GM12878 (cell line): ENCODE data around the gene OPN4. TPM values are rescaled to one million over a fixed set of nuclear protein-coding genes. Genes with fewer than 3 reads are reported as not detected.

Experiments
- ATAC-seq: fragments of 200-7000 bp; cut with Tn5 transposase; 3 replicates; pipeline ENCODE4 v1.9.1; 2020; ENCODE audit warnings: mild to moderate bottlenecking, moderate library complexity
- BruUV-seq: library from RNA; stranded (reverse); fragments of 400-500 nt; replicated peaks from 2 replicates; lab custom pipeline; 2021; lab: Mats Ljungman, UMichigan
- CTCF ChIA-PET: fragments of 300-600 bp; sonication (Branson Sonifier 250); formaldehyde crosslinking; extraction: SDS; loops from one replicate; lab custom pipeline; 2021; ENCODE audit warnings: inconsistent platforms; lab: Yijun Ruan, JAX
- POLR2A ChIA-PET: fragments of 350-600 bp; formaldehyde crosslinking; extraction: SDS; loops from one replicate; lab custom pipeline; 2021; ENCODE audit warnings: inconsistent platforms; lab: Charles Lee
- RAD21 ChIA-PET: fragments of 300-600 bp; sonication (Branson Sonifier 250); formaldehyde crosslinking; loops from one replicate; lab custom pipeline; 2023; ENCODE audit warnings: antibody characterized with exemption; ENCODE audit not compliant: unreplicated experiment; lab: Charles Lee
- SMC1A ChIA-PET: fragments of 300-600 bp; sonication (Branson Sonifier 250); formaldehyde crosslinking; loops from one replicate; lab custom pipeline; 2023; ENCODE audit not compliant: unreplicated experiment, uncharacterized antibody; lab: Charles Lee
- DNase-seq: peaks from one replicate; pipeline ENCODE4 v3.0.0-alpha.2; 2011; ENCODE audit warnings: low read depth, low spot score
- FAIRE-seq: peaks from 3 replicates; lab custom pipeline; 2011; peaks lifted over from hg19 to GRCh38; lab: Jason Lieb, UNC
- H2AFZ ChIP-seq: 2 replicates; pipeline ENCODE4 v1.6.0; 2011; ENCODE audit warnings: low read depth, low read length, control low read depth; ENCODE audit not compliant: control insufficient read depth
- H3K27ac ChIP-seq: 2 replicates; pipeline ENCODE4 v1.5.1; 2011; ENCODE audit warnings: control low read depth; ENCODE audit not compliant: control insufficient read depth, insufficient read depth
- H3K27me3 ChIP-seq, 2 experiments: replicated peaks in 1 of 2; 2 replicates each; pipeline versions ENCODE4 v1.6.0 to v1.6.1; 2011; ENCODE audit warnings: low read length in 1 of 2; ENCODE audit not compliant: control insufficient read depth in 2 of 2, insufficient read depth in 2 of 2
- H3K36me3 ChIP-seq, 2 experiments: 2 replicates each; pipeline ENCODE4 v1.5.1; 2011; ENCODE audit warnings: low read length in 1 of 2; ENCODE audit not compliant: control insufficient read depth in 2 of 2, insufficient read depth in 2 of 2
- H3K4me1 ChIP-seq: 2 replicates; pipeline ENCODE4 v1.6.1; 2011; ENCODE audit warnings: mild to moderate bottlenecking, low read length, moderate library complexity, mixed read lengths; ENCODE audit not compliant: control insufficient read depth, insufficient read depth
- H3K4me2 ChIP-seq: 2 replicates; pipeline ENCODE4 v1.6.0; 2011; ENCODE audit warnings: control low read depth; ENCODE audit not compliant: control insufficient read depth, insufficient read depth
- H3K4me3 ChIP-seq: fragments of 200-600 bp; sonication (generic); 2 replicates; pipeline ENCODE4 v1.5.1; 2016
- H3K79me2 ChIP-seq: 2 replicates; pipeline ENCODE4 v1.6.0; 2011; ENCODE audit warnings: low read length; ENCODE audit not compliant: control insufficient read depth, insufficient read depth
- H3K9ac ChIP-seq: 2 replicates; pipeline ENCODE4 v1.8.0; 2011; ENCODE audit warnings: low read length, control low read depth, mixed read lengths; ENCODE audit not compliant: control insufficient read depth, insufficient read depth
- H3K9me3 ChIP-seq: replicated peaks from 3 replicates; pipeline ENCODE4 v1.5.1; 2011; ENCODE audit warnings: mild to moderate bottlenecking, low read length; ENCODE audit not compliant: control insufficient read depth, insufficient read depth
- H4K20me1 ChIP-seq: 2 replicates; pipeline ENCODE4 v1.6.0; 2011; ENCODE audit not compliant: control insufficient read depth, insufficient read depth
- ASH2L ChIP-seq: fragments of 300-600, 200-600 bp; sonication (generic); IDR thresholded peaks from 2 replicates; pipeline ENCODE4 v1.6.1; 2017; ENCODE audit warnings: low read depth, mild to moderate bottlenecking, borderline replicate concordance
- BCL3 ChIP-seq: IDR thresholded peaks from 2 replicates; pipeline ENCODE4 v1.6.1; 2011; ENCODE audit warnings: borderline replicate concordance, low read depth, mild to moderate bottlenecking, moderate library complexity, low read length; ENCODE audit not compliant: insufficient read depth, poor library complexity, severe bottlenecking
- CEBPB ChIP-seq, 2 experiments: fragments of 150-350 bp in 1 of 2; IDR thresholded peaks; 2 replicates each; pipeline ENCODE4 v1.6.1; 2012 to 2014; ENCODE audit warnings: low read depth in 2 of 2, low read length in 2 of 2, borderline replicate concordance in 1 of 2, inconsistent platforms in 1 of 2
- CREB1 ChIP-seq: IDR thresholded peaks from 2 replicates; pipeline ENCODE4 v1.6.1; 2012; ENCODE audit warnings: low read depth, mild to moderate bottlenecking, inconsistent platforms
- MYB ChIP-seq: fragments of 150-350 bp; IDR thresholded peaks from 2 replicates; pipeline ENCODE4 v1.6.1; 2014; ENCODE audit warnings: mild to moderate bottlenecking, low read depth, low read length, borderline replicate concordance
- NFYA ChIP-seq: IDR thresholded peaks from 2 replicates; pipeline ENCODE4 v1.6.1; 2011; ENCODE audit warnings: low read depth, mild to moderate bottlenecking, low read length, improper control_type of control experiment, borderline replicate concordance
- SIX5 ChIP-seq: IDR thresholded peaks from 2 replicates; pipeline ENCODE4 v1.6.1; 2011; ENCODE audit warnings: mild to moderate bottlenecking, low read depth, low read length, moderate library complexity; ENCODE audit not compliant: severe bottlenecking
- SMARCA5 ChIP-seq: fragments of 450-650 bp; IDR thresholded peaks from 2 replicates; pipeline ENCODE4 v1.6.1; 2017; ENCODE audit warnings: mild to moderate bottlenecking
- USF2 ChIP-seq: IDR thresholded peaks from 2 replicates; pipeline ENCODE4 v1.6.1; 2011; ENCODE audit warnings: low read depth, low read length, improper control_type of control experiment, borderline replicate concordance
- ZNF622 ChIP-seq: fragments of 450-650 bp; IDR thresholded peaks from 2 replicates; pipeline ENCODE4 v1.6.1; 2017; ENCODE audit warnings: mild to moderate bottlenecking, inconsistent platforms
- WGBS: methylation state at CpG from one replicate; pipeline ENCODE4 v1.1.6; 2016; ENCODE audit warnings: low lambda C conversion rate; ENCODE audit not compliant: insufficient replicate concordance, insufficient coverage; ENCODE audit errors: missing lambda C conversion rate; 5-methylcytosine and 5-hydroxymethylcytosine counted together
- in situ Hi-C: fragments of 300-500 bp; cut with MboI; formaldehyde crosslinking; loops from 9 replicates; pipeline ENCODE4 v1.14.3; 2018; ENCODE audit warnings: mixed read lengths
- intact Hi-C: fragments of 100-400 bp; cut with micrococcal nuclease; formaldehyde crosslinking; loops from one replicate; pipeline ENCODE4 v1.14.2; 2022; ENCODE audit not compliant: unreplicated experiment
- polyA plus RNA-seq, 11 experiments: library from polyadenylated mRNA; depleted of rRNA in 4 of 11; unstranded in 6 of 11; stranded (reverse) in 5 of 11; fragments of >200 nt; fragmentation: Nextera tagmentation in 4 of 11; fragmentation: Illumina TruSeq in 1 of 11; extraction: Ambion mirVana in 4 of 11; extraction: Trizol in 1 of 11; gene quantifications; 1 replicate in 1 of 11; 2 replicates in 10 of 11; pipeline versions ENCODE4 v1.2.1 to v1.2.3, GENCODE V29; 2011 to 2016; ENCODE audit warnings: inconsistent platforms in 2 of 11, missing spikeins in 2 of 11, low read depth in 1 of 11
- total RNA-seq, 4 experiments: library from RNA; depleted of rRNA in 3 of 4; stranded (reverse); fragments of >200 nt in 3 of 4; fragmentation: Illumina TruSeq in 1 of 4; extraction: Trizol in 1 of 4; gene quantifications; 2 replicates each; pipeline versions ENCODE4 v1.2.1 to v1.2.3, GENCODE V29; 2013 to 2021
- TF ChIP-seq, protein P1 (sequence below): fragments of 450-650 bp; IDR thresholded peaks from 2 replicates; pipeline ENCODE4 v1.6.1; 2016; ENCODE audit warnings: mild to moderate bottlenecking, moderate library complexity, borderline replicate concordance
- TF ChIP-seq, protein P2 (sequence below): IDR thresholded peaks from 2 replicates; pipeline ENCODE4 v1.6.1; 2012; ENCODE audit warnings: low read length, inconsistent platforms

Gene OPN4
- total and polyA plus RNA-seq, 10 of the 15 experiments (the other 5 are each of a cell fraction or from before 2014, with no cell fraction given): not detected

- TF ChIP-seq USF2 (no peak), CEBPB (IDR thresholded peaks at IDR 0.05; ENCODE audit: borderline replicate concordance in 1 of 2, low read depth in 2 of 2, low read length in 2 of 2) (no peak), SMARCA5 (no peak), CREB1 (no peak)
Observed at GRCh38 chr10:86632009-86632800, 22.1 kb upstream of the OPN4 start (continued).

DNA sequence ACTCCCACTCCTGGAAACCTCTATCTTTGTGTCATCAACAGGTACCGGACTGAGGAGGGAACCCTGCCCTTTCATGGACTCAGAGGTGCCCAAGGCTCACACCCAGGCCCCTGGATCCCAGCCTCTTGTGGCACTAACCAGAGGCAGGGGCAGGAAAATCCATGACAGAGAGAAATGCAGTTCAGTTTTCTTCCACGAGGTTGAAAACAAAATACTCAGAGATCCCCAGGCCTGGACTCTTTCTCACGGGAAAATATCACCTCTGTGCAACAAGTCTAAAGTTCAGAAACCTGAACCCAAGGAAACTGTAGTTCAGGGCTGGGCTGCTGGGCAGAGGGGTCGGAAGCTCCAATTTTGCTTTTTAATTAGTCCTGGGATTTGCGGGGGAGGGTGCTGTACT lies 21.4 kb upstream of the OPN4 start:
- no peaks in the 10 kb centered on the region for H3K4me1 ChIP-seq
- H3K27me3 ChIP-seq: peaks cover 0 to 12% of the 10 kb centered on the region in 2 experiments; a peak in 3 of 4 replicates
- no peak overlapping the region for H3K4me3 ChIP-seq
- 38% methylated on average over 5 of the region's 5 CpGs for WGBS
- no TSS peak for BruUV-seq
- H2AFZ ChIP-seq: no peak overlapping the region
- ATAC-seq (no peak), FAIRE-seq (no peak), DNase-seq (no peak)
- no peaks in the 10 kb centered on the region for H4K20me1 ChIP-seq
- no peak overlapping the region for H3K9ac ChIP-seq
- intact Hi-C loops: no loop called here
- ChIA-PET POLR2A (no interaction called here), SMC1A (interaction anchor here (1.2 kb wide), 1 partner anchor 123 kb away, joined by 3 read pairs; no protein-coding TSS in a partner anchor), RAD21 (no interaction called here), CTCF (no interaction called here)
- in situ Hi-C loops: no loop called here
- H3K79me2 ChIP-seq: no peaks in the 10 kb centered on the region
- no peak overlapping the region for H3K27ac ChIP-seq
- H3K36me3 ChIP-seq: no peaks in the 10 kb centered on the region
- H3K4me2 ChIP-seq: no peak overlapping the region
- H3K9me3 ChIP-seq: no peaks in the 10 kb centered on the region
- TF ChIP-seq MYB: no peak
- TF ChIP-seq ASH2L: no peak
- no peak for TF ChIP-seq ZNF622
- TF ChIP-seq, protein P1, sequence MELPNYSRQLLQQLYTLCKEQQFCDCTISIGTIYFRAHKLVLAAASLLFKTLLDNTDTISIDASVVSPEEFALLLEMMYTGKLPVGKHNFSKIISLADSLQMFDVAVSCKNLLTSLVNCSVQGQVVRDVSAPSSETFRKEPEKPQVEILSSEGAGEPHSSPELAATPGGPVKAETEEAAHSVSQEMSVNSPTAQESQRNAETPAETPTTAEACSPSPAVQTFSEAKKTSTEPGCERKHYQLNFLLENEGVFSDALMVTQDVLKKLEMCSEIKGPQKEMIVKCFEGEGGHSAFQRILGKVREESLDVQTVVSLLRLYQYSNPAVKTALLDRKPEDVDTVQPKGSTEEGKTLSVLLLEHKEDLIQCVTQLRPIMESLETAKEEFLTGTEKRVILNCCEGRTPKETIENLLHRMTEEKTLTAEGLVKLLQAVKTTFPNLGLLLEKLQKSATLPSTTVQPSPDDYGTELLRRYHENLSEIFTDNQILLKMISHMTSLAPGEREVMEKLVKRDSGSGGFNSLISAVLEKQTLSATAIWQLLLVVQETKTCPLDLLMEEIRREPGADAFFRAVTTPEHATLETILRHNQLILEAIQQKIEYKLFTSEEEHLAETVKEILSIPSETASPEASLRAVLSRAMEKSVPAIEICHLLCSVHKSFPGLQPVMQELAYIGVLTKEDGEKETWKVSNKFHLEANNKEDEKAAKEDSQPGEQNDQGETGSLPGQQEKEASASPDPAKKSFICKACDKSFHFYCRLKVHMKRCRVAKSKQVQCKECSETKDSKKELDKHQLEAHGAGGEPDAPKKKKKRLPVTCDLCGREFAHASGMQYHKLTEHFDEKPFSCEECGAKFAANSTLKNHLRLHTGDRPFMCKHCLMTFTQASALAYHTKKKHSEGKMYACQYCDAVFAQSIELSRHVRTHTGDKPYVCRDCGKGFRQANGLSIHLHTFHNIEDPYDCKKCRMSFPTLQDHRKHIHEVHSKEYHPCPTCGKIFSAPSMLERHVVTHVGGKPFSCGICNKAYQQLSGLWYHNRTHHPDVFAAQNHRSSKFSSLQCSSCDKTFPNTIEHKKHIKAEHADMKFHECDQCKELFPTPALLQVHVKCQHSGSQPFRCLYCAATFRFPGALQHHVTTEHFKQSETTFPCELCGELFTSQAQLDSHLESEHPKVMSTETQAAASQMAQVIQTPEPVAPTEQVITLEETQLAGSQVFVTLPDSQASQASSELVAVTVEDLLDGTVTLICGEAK: no peak
- TF ChIP-seq NFYA: no peak
- TF ChIP-seq SIX5: no peak
- TF ChIP-seq, protein P2, sequence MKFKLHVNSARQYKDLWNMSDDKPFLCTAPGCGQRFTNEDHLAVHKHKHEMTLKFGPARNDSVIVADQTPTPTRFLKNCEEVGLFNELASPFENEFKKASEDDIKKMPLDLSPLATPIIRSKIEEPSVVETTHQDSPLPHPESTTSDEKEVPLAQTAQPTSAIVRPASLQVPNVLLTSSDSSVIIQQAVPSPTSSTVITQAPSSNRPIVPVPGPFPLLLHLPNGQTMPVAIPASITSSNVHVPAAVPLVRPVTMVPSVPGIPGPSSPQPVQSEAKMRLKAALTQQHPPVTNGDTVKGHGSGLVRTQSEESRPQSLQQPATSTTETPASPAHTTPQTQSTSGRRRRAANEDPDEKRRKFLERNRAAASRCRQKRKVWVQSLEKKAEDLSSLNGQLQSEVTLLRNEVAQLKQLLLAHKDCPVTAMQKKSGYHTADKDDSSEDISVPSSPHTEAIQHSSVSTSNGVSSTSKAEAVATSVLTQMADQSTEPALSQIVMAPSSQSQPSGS: no peak
- no peak for TF ChIP-seq BCL3
